Coronary artery (tissue), 2 donors: ENCODE data around the gene MSI1.
A peak's percentile ranks its signal among the peaks of the same experiment; 100 is the strongest.

ENCODE experiments used
- DNase-seq: peaks from one replicate; pipeline ENCODE4 v3.0.0-alpha.2; 2017; ENCODE audit warnings: low spot score
- H3K27ac ChIP-seq, 2 donors: fragments of 200-600 bp; sonication (generic); one replicate each; pipeline ENCODE4 v1.5.1; 2016 to 2019
- H3K4me3 ChIP-seq: fragments of 200-600 bp; sonication (generic); 2 replicates; pipeline ENCODE4 v1.5.1; 2016; ENCODE audit warnings: mild to moderate bottlenecking, moderate library complexity
- CTCF ChIP-seq: fragments of 200-600 bp; sonication (generic); IDR thresholded peaks from one replicate; pipeline ENCODE4 v1.5.1; 2019; ENCODE audit warnings: antibody characterized with exemption

MSI1 gene

DNA sequence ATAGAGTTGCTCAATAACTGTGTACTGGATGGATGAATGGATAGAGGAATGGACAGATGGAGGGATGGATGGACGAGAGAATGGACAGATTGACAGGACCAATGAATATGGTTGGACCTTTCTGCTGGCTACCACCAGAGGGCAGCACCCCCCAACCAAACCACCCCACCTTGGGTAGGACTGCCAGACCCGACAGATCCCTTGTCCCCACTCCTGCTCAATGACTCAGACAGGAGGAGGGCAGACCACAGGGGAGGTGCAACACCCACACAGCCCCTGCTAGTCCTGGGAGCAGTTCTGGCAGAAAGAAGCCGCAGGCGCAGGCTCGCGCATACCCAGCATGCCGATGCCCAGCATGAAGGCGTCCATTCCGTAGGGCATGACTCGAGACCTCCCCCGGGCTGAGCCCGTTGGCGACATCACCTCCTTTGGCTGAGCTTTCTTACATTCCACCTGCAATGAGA is 12.4 kb downstream of the MSI1 start:
- DNase-seq = peak; percentile 76
- TF ChIP-seq CTCF = peak; percentile 55
- no peak overlapping the region for H3K27ac ChIP-seq
- H3K4me3 ChIP-seq = no peak overlapping the region

DNA sequence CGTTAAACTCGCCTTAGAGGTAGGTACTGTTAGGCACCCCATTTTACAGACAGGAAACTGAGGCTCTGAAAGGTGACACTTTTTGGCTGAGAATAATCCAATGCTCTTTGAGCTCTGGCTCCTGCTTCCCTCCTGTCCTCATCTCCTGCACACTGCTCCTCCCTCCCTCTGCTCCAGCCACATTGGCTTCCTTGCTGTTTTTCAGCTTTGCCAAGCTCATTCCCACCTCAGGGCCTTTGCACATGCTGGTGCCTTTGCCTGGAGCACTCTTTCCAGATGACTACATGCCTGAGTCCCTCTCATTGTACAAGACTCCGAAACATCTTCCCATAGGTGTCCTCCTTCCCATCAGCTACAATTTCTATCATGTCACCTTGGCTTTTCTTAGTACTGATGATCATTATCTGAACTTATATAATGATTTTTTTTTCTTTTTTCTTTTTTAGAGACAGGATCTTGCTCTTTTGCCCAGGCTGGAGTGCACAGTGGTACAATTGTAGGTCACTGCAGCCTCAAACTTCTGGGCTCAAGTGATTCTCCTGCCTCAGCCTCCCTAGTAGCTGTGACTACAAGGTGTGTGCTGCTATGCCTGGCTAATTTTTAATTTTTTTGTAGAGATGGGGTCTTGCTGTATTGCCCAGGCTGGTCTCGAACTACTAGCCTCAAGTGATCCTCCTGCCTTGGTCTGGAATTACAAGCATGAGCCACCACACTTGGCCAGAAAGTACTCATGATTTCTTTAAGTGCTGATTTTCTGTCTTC is 15.2 kb downstream of the MSI1 start:
- no peak for TF ChIP-seq CTCF
- Histone ChIP-seq H3K4me3 (no peak overlapping the region), H3K27ac (no peak overlapping the region)
- no peak for DNase-seq

- H3K4me3 ChIP-seq = no peak overlapping the region
- TF ChIP-seq CTCF = no peak
- DNase-seq = no peak
- no peak overlapping the region for H3K27ac ChIP-seq
These were observed 15.8 kb downstream of the MSI1 start for GRCh38 chr12:120353136-120353535.

GRCh38 chr12:120352117-120352516 is 16.8 kb downstream of the MSI1 start:
- TF ChIP-seq CTCF = no peak
- H3K4me3 ChIP-seq = no peak overlapping the region
- DNase-seq = no peak
- no peak overlapping the region for H3K27ac ChIP-seq

DNA sequence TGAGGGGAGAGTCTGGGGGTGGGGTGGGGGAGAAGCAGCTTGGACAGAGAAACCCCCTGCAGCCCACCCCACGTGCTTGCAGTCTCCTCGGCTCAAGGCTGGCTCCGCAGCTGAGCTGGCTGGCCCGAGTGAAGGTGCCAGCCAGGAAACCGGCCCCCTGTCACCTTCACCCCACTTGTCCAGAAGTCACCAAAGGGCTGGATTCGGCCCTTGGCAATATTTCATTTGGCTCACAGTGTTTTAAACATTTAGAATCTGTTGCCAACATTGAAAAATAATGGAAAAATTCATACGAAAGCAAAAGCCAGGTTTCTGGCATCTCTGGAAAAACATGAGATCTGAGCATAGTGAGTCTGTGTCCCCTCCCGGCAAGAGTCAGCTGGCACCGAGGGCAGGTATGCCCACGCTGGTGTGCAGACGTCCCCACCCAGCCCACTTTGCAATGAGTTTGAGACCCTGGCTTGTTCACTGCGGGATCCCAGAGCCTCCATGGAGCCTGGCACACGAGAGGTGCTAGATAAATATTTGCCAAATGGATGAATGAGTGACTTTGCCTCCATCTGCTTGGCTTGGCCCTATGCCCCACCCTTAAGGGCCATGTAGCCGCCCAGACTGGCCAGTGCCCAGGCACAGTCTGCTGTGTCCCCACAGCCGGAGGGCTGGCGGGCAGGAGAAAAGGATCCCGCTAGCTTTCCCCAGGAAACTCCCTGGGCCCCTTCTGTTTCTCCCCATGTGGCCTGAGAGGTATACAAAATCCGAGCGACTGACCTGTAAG is 18.2 kb downstream of the MSI1 start:
- no peak for DNase-seq
- Histone ChIP-seq H3K4me3 (peak overlapping the region; percentile 26), H3K27ac (no peak overlapping the region)
- TF ChIP-seq CTCF = no peak

- Histone ChIP-seq H3K4me3 (no peak overlapping the region), H3K27ac (no peak overlapping the region)
- no peak for TF ChIP-seq CTCF
- no peak for DNase-seq
These were observed 21.2 kb downstream of the MSI1 start for GRCh38 chr12:120347766-120348165.
